NB4 (cell line): ENCODE results near the gene MGMT.

ENCODE experiments used
- CTCF ChIP-seq: IDR thresholded peaks from one replicate; pipeline ENCODE4 v1.5.1; 2012; ENCODE audit warnings: low read depth, low read length
- POLR2A ChIP-seq: IDR thresholded peaks from 2 replicates; pipeline ENCODE4 v1.6.1; 2011; ENCODE audit warnings: mild to moderate bottlenecking; ENCODE audit not compliant: insufficient read length; ENCODE audit errors: extremely low read depth
- TF ChIP-seq, protein P1 (sequence below): IDR thresholded peaks from 2 replicates; pipeline ENCODE4 v1.6.1; 2011; ENCODE audit warnings: low read depth, low read length

DNA sequence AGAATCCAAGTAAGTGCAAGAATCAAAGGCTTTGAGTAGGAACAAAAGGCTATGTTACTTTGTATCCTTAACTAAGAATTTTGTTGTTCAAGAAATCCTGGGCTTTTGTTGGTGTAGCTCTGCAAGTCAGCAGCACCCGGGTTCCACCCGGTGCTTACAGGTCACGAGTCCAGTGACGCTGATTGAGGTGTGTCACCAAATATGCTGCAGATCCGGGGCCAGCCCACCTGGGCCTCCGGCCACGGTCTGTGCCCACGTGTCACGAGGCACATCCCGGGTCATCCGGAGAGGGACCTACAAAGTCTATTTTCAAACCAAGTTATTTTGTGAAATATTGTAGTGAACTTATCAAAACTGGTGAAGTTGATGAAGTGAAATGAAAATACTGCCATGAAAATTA is 103.1 kb downstream of the MGMT start:
- TF ChIP-seq CTCF (no peak), POLR2A (no peak)
- TF ChIP-seq, protein P1, sequence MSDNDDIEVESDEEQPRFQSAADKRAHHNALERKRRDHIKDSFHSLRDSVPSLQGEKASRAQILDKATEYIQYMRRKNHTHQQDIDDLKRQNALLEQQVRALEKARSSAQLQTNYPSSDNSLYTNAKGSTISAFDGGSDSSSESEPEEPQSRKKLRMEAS, result no peak
